Panc1 (cell line): ENCODE results near the gene H6PD. TPM values are rescaled to one million over a fixed set of nuclear protein-coding genes. Genes with fewer than 3 reads are reported as not detected.

Source experiments
- ATAC-seq: fragments of 200-7000 bp; cut with Tn5 transposase; 2 replicates; pipeline ENCODE4 v1.9.1; 2020; ENCODE audit warnings: mild to moderate bottlenecking, moderate library complexity
- BruUV-seq: library from RNA; stranded (reverse); fragments of 400-500 nt; replicated peaks from 2 replicates; lab custom pipeline; 2021; lab: Mats Ljungman, UMichigan
- CTCF ChIA-PET: fragments of 300-600 bp; sonication (Branson Sonifier 250); formaldehyde crosslinking; loops from one replicate; lab custom pipeline; 2022; ENCODE audit warnings: antibody characterized with exemption; lab: Charles Lee
- POLR2A ChIA-PET: fragments of 300-600 bp; sonication (Branson Sonifier 250); formaldehyde crosslinking; loops from one replicate; lab custom pipeline; 2022; ENCODE audit warnings: antibody characterized with exemption; lab: Charles Lee
- DNase-seq: peaks from one replicate; pipeline ENCODE4 v3.0.0-alpha.2; 2010; ENCODE audit warnings: low read depth, low spot score
- H3K27ac ChIP-seq: 2 replicates; pipeline ENCODE4 v1.5.1; 2011; ENCODE audit warnings: mild to moderate bottlenecking, low read length, inconsistent platforms
- H3K27me3 ChIP-seq: fragments of 200-500 bp; sonication (Bioruptor generic); 2 replicates; pipeline ENCODE4 v1.6.0; 2014; ENCODE audit warnings: low read length, inconsistent platforms; ENCODE audit not compliant: control insufficient read depth, insufficient read depth
- H3K36me3 ChIP-seq: fragments of 200-500 bp; sonication (Bioruptor generic); 2 replicates; pipeline ENCODE4 v1.5.1; 2014; ENCODE audit warnings: inconsistent platforms, mild to moderate bottlenecking, low read length, moderate library complexity; ENCODE audit not compliant: control insufficient read depth, insufficient read depth
- H3K4me1 ChIP-seq: 2 replicates; pipeline ENCODE4 v1.5.1; 2011; ENCODE audit warnings: inconsistent platforms, mild to moderate bottlenecking, low read length, moderate library complexity; ENCODE audit not compliant: control insufficient read depth, insufficient read depth
- H3K4me3 ChIP-seq, 2 experiments: 2 replicates each; pipeline ENCODE4 v1.5.1; 2011 to 2012; ENCODE audit warnings: low read depth in 2 of 2, low read length in 2 of 2, mild to moderate bottlenecking in 2 of 2, inconsistent platforms in 1 of 2, moderate library complexity in 1 of 2
- H3K9me3 ChIP-seq: fragments of 200-500 bp; sonication (Bioruptor generic); 2 replicates; pipeline ENCODE4 v1.5.1; 2014; ENCODE audit warnings: low read depth, mild to moderate bottlenecking, inconsistent platforms, low read length, moderate library complexity; ENCODE audit not compliant: control insufficient read depth, insufficient read depth
- CTCF ChIP-seq: fragments of 450-650 bp; IDR thresholded peaks from 2 replicates; pipeline ENCODE4 v1.5.1; 2017; ENCODE audit warnings: mild to moderate bottlenecking
- POLR2AphosphoS5 ChIP-seq: IDR thresholded peaks from 2 replicates; pipeline ENCODE4 v1.6.1; 2012; ENCODE audit warnings: mild to moderate bottlenecking, low read depth, low read length, moderate library complexity
- REST ChIP-seq, 2 experiments: IDR thresholded peaks; 2 replicates each; pipeline ENCODE4 v1.6.1; 2011 to 2012; ENCODE audit warnings: low read depth in 2 of 2, control low read depth in 1 of 2, low read length in 1 of 2, mild to moderate bottlenecking in 1 of 2, moderate library complexity in 1 of 2; ENCODE audit not compliant: insufficient read depth in 1 of 2
- SIN3A ChIP-seq: IDR thresholded peaks from 2 replicates; pipeline ENCODE4 v1.6.1; 2012; ENCODE audit warnings: low read depth, mild to moderate bottlenecking, low read length, moderate library complexity, borderline replicate concordance; ENCODE audit not compliant: insufficient read depth
- TCF7L2 ChIP-seq: IDR thresholded peaks from 2 replicates; pipeline ENCODE4 v1.6.1; 2011; ENCODE audit warnings: mild to moderate bottlenecking, low read depth, low read length, inconsistent platforms
- in situ Hi-C: cut with HindIII; loops from 2 replicates; pipeline ENCODE4 v1.10.0; 2016; ENCODE audit warnings: low sequenced_read_pairs, low pct_unique_long_range_greater_than_20kb
- intact Hi-C: fragments of 100-400 bp; cut with micrococcal nuclease; formaldehyde crosslinking; loops from one replicate; pipeline ENCODE4 v1.10.0; 2022; ENCODE audit not compliant: unreplicated experiment
- total RNA-seq: library from RNA; stranded (reverse); gene quantifications from one replicate; pipeline ENCODE4 v1.2.1, GENCODE V29; 2021; ENCODE audit not compliant: unreplicated experiment

H6PD gene
- total RNA-seq, 1 experiment from 2014 or later, result 23.5 TPM

DNA sequence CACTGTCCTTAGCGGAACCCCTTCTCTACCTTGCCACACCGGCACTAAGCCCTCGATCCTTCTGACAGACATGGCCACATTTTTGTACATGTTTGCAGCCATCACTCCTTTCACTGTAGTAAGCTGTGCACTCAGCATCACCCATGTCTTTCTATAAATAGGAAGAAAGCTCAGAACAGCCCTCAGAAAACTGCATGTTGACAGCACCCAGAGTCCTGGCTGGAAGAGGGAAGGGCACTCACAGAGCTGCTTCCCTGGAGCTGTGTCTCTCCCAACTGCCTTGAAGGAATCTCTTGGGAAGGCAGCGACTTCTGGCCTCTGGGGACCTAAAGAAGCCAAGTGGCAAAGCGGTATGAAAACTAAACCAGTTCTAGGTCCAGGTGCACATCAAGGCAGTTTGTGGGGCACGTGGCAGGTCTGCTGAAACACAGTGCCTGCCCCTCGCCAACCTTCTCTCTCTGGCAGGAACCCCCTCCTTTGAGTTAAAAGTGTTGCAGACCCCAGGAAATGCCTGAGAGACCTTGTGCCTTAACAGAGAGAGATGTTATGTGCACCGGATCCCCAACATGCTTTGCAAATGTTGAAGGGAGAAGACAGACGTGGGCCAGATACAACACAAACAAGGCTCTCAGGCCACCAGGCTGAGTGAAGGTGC lies 41.9 kb upstream of the H6PD start:
- no peaks in the 10 kb centered on the region for H3K36me3 ChIP-seq
- DNase-seq, result no peak
- H3K4me3 ChIP-seq, result no peak overlapping the region
- H3K9me3 ChIP-seq, result no peaks in the 10 kb centered on the region
- TF ChIP-seq CTCF (no peak), TCF7L2 (no peak), REST (IDR thresholded peaks at IDR 0.05; ENCODE audit: insufficient read depth in 1 of 2, low read depth in 2 of 2, low read length in 1 of 2) (no peak), SIN3A (no peak), POLR2AphosphoS5 (no peak)
- H3K27ac ChIP-seq, result no peak overlapping the region
- no TSS peak for BruUV-seq
- no peak for ATAC-seq
- intact Hi-C loops (no loop called here), in situ Hi-C loops (no loop called here)
- CTCF ChIA-PET, result no interaction called here
- H3K27me3 ChIP-seq, result no peaks in the 10 kb centered on the region
- POLR2A ChIA-PET, result no interaction called here
- H3K4me1 ChIP-seq, result peaks cover 7% of the 10 kb centered on the region

GRCh38 chr1:9193233-9193625 lies 41.3 kb upstream of the H6PD start:
- POLR2A ChIA-PET, result no interaction called here
- H3K27me3 ChIP-seq, result no peaks in the 10 kb centered on the region
- in situ Hi-C loops (no loop called here), intact Hi-C loops (no loop called here)
- H3K27ac ChIP-seq, result no peak overlapping the region
- DNase-seq (no peak), ATAC-seq (no peak)
- BruUV-seq, result no TSS peak
- H3K36me3 ChIP-seq, result no peaks in the 10 kb centered on the region
- CTCF ChIA-PET, result no interaction called here
- H3K4me1 ChIP-seq, result peaks cover 9% of the 10 kb centered on the region
- no peak for TF ChIP-seq POLR2AphosphoS5
- TF ChIP-seq SIN3A, result no peak
- TF ChIP-seq CTCF, result no peak
- TF ChIP-seq TCF7L2, result no peak
- no peak for TF ChIP-seq REST (IDR thresholded peaks at IDR 0.05; ENCODE audit: insufficient read depth in 1 of 2, low read depth in 2 of 2, low read length in 1 of 2)
- no peaks in the 10 kb centered on the region for H3K9me3 ChIP-seq
- H3K4me3 ChIP-seq, result no peak overlapping the region
